ENCODE data around the gene POU4F2. TPM values are rescaled to one million over a fixed set of nuclear protein-coding genes. Genes with fewer than 3 reads are reported as not detected.

The POU4F2 gene
- total RNA-seq, 1 donor from 2014 or later: not detected

- peak; percentile 78 for DNase-seq (ENCODE audit: low spot score)
- no peak for TF ChIP-seq CTCF (IDR thresholded peaks at IDR 0.05)
- TF ChIP-seq EZH2phosphoT487 (IDR thresholded peaks at IDR 0.05): peak; percentile 49
- peak; percentile 65 for TF ChIP-seq EZH2 (IDR thresholded peaks at IDR 0.05)
- peaks cover 100% of the 10 kb centered on the region for H3K27me3 ChIP-seq
These were observed 5.2 kb downstream of the POU4F2 start for GRCh38 chr4:146643812-146644401.

GRCh38 chr4:146645921-146646320 is 7.2 kb downstream of the POU4F2 start:
- peaks cover 89% of the 10 kb centered on the region for H3K27me3 Mint-ChIP-seq (ENCODE audit: insufficient read depth, low read depth)
- H3K4me3 Mint-ChIP-seq: no peak overlapping the region
- H4K20me1 ChIP-seq (ENCODE audit: low read depth): peaks cover 86% of the 10 kb centered on the region
- no peaks in the 10 kb centered on the region for H3K36me3 ChIP-seq
- H3K27me3 ChIP-seq: peaks cover 100% of the 10 kb centered on the region
- TF ChIP-seq EZH2phosphoT487 (IDR thresholded peaks at IDR 0.05): no peak
- no peak for TF ChIP-seq CTCF (IDR thresholded peaks at IDR 0.05)
- TF ChIP-seq EZH2 (IDR thresholded peaks at IDR 0.05): peak; percentile 25
- peaks cover 23% of the 10 kb centered on the region for H3F3A ChIP-seq (ENCODE audit: low read depth)
- no peak overlapping the region for H3K27ac ChIP-seq
- no peak overlapping the region for H2AFZ ChIP-seq (replicated peaks)
- no peaks in the 10 kb centered on the region for H3K9me3 ChIP-seq (ENCODE audit: low read depth)
- no peak overlapping the region for H3K4me3 ChIP-seq
- H3K27ac Mint-ChIP-seq: no peak overlapping the region
- H3K4me1 Mint-ChIP-seq: peaks cover 9% of the 10 kb centered on the region
- peaks cover 2% of the 10 kb centered on the region for H3K9me3 Mint-ChIP-seq
- H3K4me2 ChIP-seq: no peak overlapping the region
- no peak for DNase-seq (ENCODE audit: low spot score)
- no peaks in the 10 kb centered on the region for H3K79me2 ChIP-seq (ENCODE audit: low read depth)
- H3K4me1 ChIP-seq: peaks cover 6% of the 10 kb centered on the region
- H3K36me3 Mint-ChIP-seq: no peaks in the 10 kb centered on the region
- no peak overlapping the region for H3K9ac ChIP-seq

More at GRCh38 chr4:146643812-146644401, 5.2 kb downstream of the POU4F2 start:
- no peak overlapping the region for H3K4me3 ChIP-seq
- no peaks in the 10 kb centered on the region for H3K79me2 ChIP-seq (ENCODE audit: low read depth)
- no peak overlapping the region for H3K4me2 ChIP-seq
- Mint-ChIP-seq H3K27ac (no peak overlapping the region), H3K9me3 (no peaks in the 10 kb centered on the region), H3K4me1 (peaks cover 21% of the 10 kb centered on the region), H3K36me3 (no peaks in the 10 kb centered on the region), H3K4me3 (no peak overlapping the region), H3K27me3 (ENCODE audit: insufficient read depth, low read depth) (peaks cover 85% of the 10 kb centered on the region)
- H4K20me1 ChIP-seq (ENCODE audit: low read depth): peaks cover 89% of the 10 kb centered on the region
- H3K4me1 ChIP-seq: peaks cover 9% of the 10 kb centered on the region
- H3K9ac ChIP-seq: no peak overlapping the region
- H3K36me3 ChIP-seq: no peaks in the 10 kb centered on the region
- H2AFZ ChIP-seq (replicated peaks): no peak overlapping the region
- H3K9me3 ChIP-seq (ENCODE audit: low read depth): no peaks in the 10 kb centered on the region
- H3K27ac ChIP-seq: no peak overlapping the region
- H3F3A ChIP-seq (ENCODE audit: low read depth): peaks cover 31% of the 10 kb centered on the region

GRCh38 chr4:146646593-146647325 is 8.1 kb downstream of the POU4F2 start:
- H3K27ac ChIP-seq: no peak overlapping the region
- H4K20me1 ChIP-seq (ENCODE audit: low read depth): peaks cover 83% of the 10 kb centered on the region
- no peak overlapping the region for H3K4me3 ChIP-seq
- H3F3A ChIP-seq (ENCODE audit: low read depth): peaks cover 23% of the 10 kb centered on the region
- H3K36me3 ChIP-seq: no peaks in the 10 kb centered on the region
- Mint-ChIP-seq H3K27ac (no peak overlapping the region), H3K27me3 (ENCODE audit: insufficient read depth, low read depth) (peaks cover 90% of the 10 kb centered on the region), H3K4me3 (no peak overlapping the region), H3K36me3 (no peaks in the 10 kb centered on the region), H3K9me3 (peaks cover 2% of the 10 kb centered on the region), H3K4me1 (peaks cover 6% of the 10 kb centered on the region)
- DNase-seq (ENCODE audit: low spot score): no peak
- H2AFZ ChIP-seq (replicated peaks): no peak overlapping the region
- H3K4me2 ChIP-seq: peak overlapping the region; percentile 79
- peaks cover 100% of the 10 kb centered on the region for H3K27me3 ChIP-seq
- no peak overlapping the region for H3K9ac ChIP-seq
- H3K9me3 ChIP-seq (ENCODE audit: low read depth): no peaks in the 10 kb centered on the region
- TF ChIP-seq CTCF (IDR thresholded peaks at IDR 0.05) (no peak), EZH2 (IDR thresholded peaks at IDR 0.05) (no peak), EZH2phosphoT487 (IDR thresholded peaks at IDR 0.05) (no peak)
- H3K79me2 ChIP-seq (ENCODE audit: low read depth): no peaks in the 10 kb centered on the region
- peaks cover 5% of the 10 kb centered on the region for H3K4me1 ChIP-seq
